Iris pigment epithelial cell (primary cell): Measurements from ENCODE around the gene CUBN.

Experiments
- DNase-seq: peaks from one replicate; pipeline ENCODE4 v3.0.0-alpha.2; 2011; ENCODE audit warnings: low read depth

CUBN gene

GRCh38 chr10:17109046-17109445 lies 20.6 kb downstream of the CUBN start:
- DNase-seq = no peak

GRCh38 chr10:17106991-17107390 lies 22.6 kb downstream of the CUBN start:
- no peak for DNase-seq

GRCh38 chr10:17101910-17102266 lies 27.7 kb downstream of the CUBN start:
- no peak for DNase-seq

- no peak for DNase-seq
Observed at GRCh38 chr10:17101257-17101909, 28.2 kb downstream of the CUBN start.

GRCh38 chr10:17100586-17100985 lies 29.0 kb downstream of the CUBN start:
- no peak for DNase-seq

GRCh38 chr10:17098012-17098411 lies 31.6 kb downstream of the CUBN start:
- no peak for DNase-seq

GRCh38 chr10:17094844-17095243 lies 34.8 kb downstream of the CUBN start:
- DNase-seq = no peak

GRCh38 chr10:17092986-17093803 lies 36.4 kb downstream of the CUBN start:
- DNase-seq = no peak

GRCh38 chr10:17092216-17092944 lies 37.2 kb downstream of the CUBN start:
- no peak for DNase-seq

GRCh38 chr10:17088118-17088806 lies 41.3 kb downstream of the CUBN start:
- DNase-seq = peak; percentile 92

- DNase-seq = no peak
Observed at GRCh38 chr10:17086865-17087367, 42.7 kb downstream of the CUBN start.

- no peak for DNase-seq
Observed at GRCh38 chr10:17085011-17085725, 44.4 kb downstream of the CUBN start.

- no peak for DNase-seq
Observed at GRCh38 chr10:17084258-17084657, 45.4 kb downstream of the CUBN start.

GRCh38 chr10:17081431-17081830 lies 48.2 kb downstream of the CUBN start:
- no peak for DNase-seq

GRCh38 chr10:17077890-17078289 lies 51.7 kb downstream of the CUBN start:
- no peak for DNase-seq

- no peak for DNase-seq
Observed at GRCh38 chr10:17077346-17077781, 52.2 kb downstream of the CUBN start.

GRCh38 chr10:17076626-17077345 lies 52.8 kb downstream of the CUBN start:
- DNase-seq = no peak

- DNase-seq = peak; percentile 96
Observed at GRCh38 chr10:17075533-17076359, 53.9 kb downstream of the CUBN start.

- peak; percentile 52 for DNase-seq
Observed at GRCh38 chr10:17074541-17074847, 55.1 kb downstream of the CUBN start.
